NCI-H345 (cell line): Measurements from ENCODE around the gene SLC19A1.

Experiments used
- DNase-seq: peaks from one replicate; lab custom pipeline; 2025; lab: John Stamatoyannopoulos, UW

SLC19A1 gene

GRCh38 chr21:45493401-45494001, 48.7 kb downstream of the SLC19A1 start:
- DNase-seq = no peak

- no peak for DNase-seq
These were observed 49.5 kb downstream of the SLC19A1 start for GRCh38 chr21:45492765-45493164.

GRCh38 chr21:45491623-45492022, 50.6 kb downstream of the SLC19A1 start:
- no peak for DNase-seq

GRCh38 chr21:45491056-45491455, 51.2 kb downstream of the SLC19A1 start:
- no peak for DNase-seq

GRCh38 chr21:45490049-45490731, 52.0 kb downstream of the SLC19A1 start:
- DNase-seq = no peak

GRCh38 chr21:45489722-45489982, 52.6 kb downstream of the SLC19A1 start:
- DNase-seq = no peak

- no peak for DNase-seq
These were observed 53.1 kb downstream of the SLC19A1 start for GRCh38 chr21:45488931-45489721.

- DNase-seq = no peak
These were observed 54.2 kb downstream of the SLC19A1 start for GRCh38 chr21:45487891-45488600.

- DNase-seq = no peak
These were observed 55.0 kb downstream of the SLC19A1 start for GRCh38 chr21:45487161-45487806.

- no peak for DNase-seq
These were observed 55.6 kb downstream of the SLC19A1 start for GRCh38 chr21:45486443-45487160.

- DNase-seq = no peak
These were observed 56.4 kb downstream of the SLC19A1 start for GRCh38 chr21:45485686-45486442.

GRCh38 chr21:45484318-45484717, 57.9 kb downstream of the SLC19A1 start:
- DNase-seq = no peak

GRCh38 chr21:45482899-45483821, 59.1 kb downstream of the SLC19A1 start:
- DNase-seq = no peak

- DNase-seq = no peak
These were observed 60.0 kb downstream of the SLC19A1 start for GRCh38 chr21:45481977-45482898.

- DNase-seq = no peak
These were observed 60.7 kb downstream of the SLC19A1 start for GRCh38 chr21:45481566-45481965.

GRCh38 chr21:45480701-45481500, 61.3 kb downstream of the SLC19A1 start:
- DNase-seq = no peak
